HUES64 (cell line): ENCODE data around the gene FGFBP2.

Source experiments
- H3K27ac ChIP-seq: 2 replicates; pipeline ENCODE4 v1.7.0; 2013; ENCODE audit warnings: low read depth, low read length, inconsistent platforms
- H3K27me3 ChIP-seq: 2 replicates; pipeline ENCODE4 v1.6.1; 2013; ENCODE audit warnings: mild to moderate bottlenecking, low read length; ENCODE audit not compliant: insufficient read depth
- H3K36me3 ChIP-seq: 2 replicates; pipeline ENCODE4 v1.6.1; 2013; ENCODE audit warnings: mild to moderate bottlenecking, low read length; ENCODE audit not compliant: insufficient read depth
- H3K4me1 ChIP-seq: 2 replicates; pipeline ENCODE4 v1.6.1; 2013; ENCODE audit warnings: mild to moderate bottlenecking, low read length, moderate library complexity; ENCODE audit not compliant: insufficient read depth
- H3K4me3 ChIP-seq: 2 replicates; pipeline ENCODE4 v1.5.1; 2013; ENCODE audit warnings: mild to moderate bottlenecking, low read length, moderate library complexity
- H3K9ac ChIP-seq: 2 replicates; pipeline ENCODE4 v1.6.1; 2013; ENCODE audit warnings: mild to moderate bottlenecking, low read depth, low read length
- H3K9me3 ChIP-seq: 2 replicates; pipeline ENCODE4 v1.6.1; 2013; ENCODE audit warnings: low read depth, low read length; ENCODE audit not compliant: insufficient read depth
- WGBS: fragments of 150-250, 120-280 bp; methylation state at CpG from one replicate; pipeline ENCODE4 v1.1.7; 2013; ENCODE audit warnings: missing lambda C conversion rate; 5-methylcytosine and 5-hydroxymethylcytosine counted together

Gene FGFBP2

GRCh38 chr4:15912236-15912635, 50.7 kb downstream of the FGFBP2 start:
- Histone ChIP-seq H3K4me1 (no peaks in the 10 kb centered on the region), H3K9me3 (0 out of 2 replicates have a peak, but pooled peaks cover 4% of the 10 kb centered on the region), H3K27me3 (no peaks in the 10 kb centered on the region), H3K9ac (no peak overlapping the region), H3K27ac (no peak overlapping the region), H3K36me3 (no peaks in the 10 kb centered on the region), H3K4me3 (no peak overlapping the region)
- 76% methylated on average over 6 of the region's 7 CpGs for WGBS
